ENCODE data around the gene HSFX4. TPM values are rescaled to one million over a fixed set of nuclear protein-coding genes. Genes with fewer than 3 reads are reported as not detected.

HSFX4 gene
- total and polyA plus RNA-seq, 7 donors: not detected

DNA sequence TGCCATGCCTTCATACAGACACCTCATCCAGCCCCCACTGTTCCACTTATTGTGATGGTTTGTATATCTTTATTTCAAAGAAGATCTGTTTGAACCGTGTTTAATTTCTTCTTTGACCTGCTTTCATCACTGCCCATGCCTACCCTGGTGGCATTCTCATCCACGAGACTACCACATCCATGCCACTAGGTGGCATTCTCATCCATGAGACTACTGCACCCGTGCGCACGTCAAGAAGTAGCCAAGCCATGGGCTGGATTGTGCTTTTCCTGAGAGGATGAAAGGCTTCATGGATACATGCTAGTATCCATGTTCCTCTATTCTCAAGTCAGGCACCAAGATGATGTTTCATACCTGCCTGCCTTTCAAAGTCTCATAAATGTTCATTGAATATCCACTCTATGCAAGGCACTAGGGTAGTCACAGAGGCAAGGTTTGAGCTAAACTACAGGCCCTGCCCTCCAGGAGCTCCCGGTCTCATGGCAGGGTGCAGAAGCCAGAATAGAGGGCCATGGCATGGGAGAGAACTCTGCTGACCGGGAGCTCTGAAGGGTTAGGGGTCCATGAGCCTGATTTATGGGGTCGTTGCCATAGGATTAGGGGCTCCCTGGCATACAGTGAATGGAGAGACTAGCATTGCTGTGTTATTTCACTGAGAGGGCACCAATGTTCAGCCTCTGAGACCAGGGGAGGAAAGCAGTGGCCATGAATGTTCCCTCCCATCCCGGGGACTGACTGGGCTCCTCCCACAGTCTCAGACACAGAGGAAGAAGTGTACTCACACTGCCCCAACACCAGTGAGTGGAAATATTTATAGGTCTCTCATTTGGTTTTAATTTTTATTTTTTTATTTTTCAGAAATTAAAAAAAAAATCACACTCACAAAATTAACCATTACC is 33.7 kb downstream of the HSFX4 start:
- no peak overlapping the region for H3K27ac ChIP-seq
- intact Hi-C loops (cut with DNase I): loop anchor here (5.0 kb wide), 1 partner anchor 399 kb away; the partner anchor contains the start of gene MAMLD1
- WGBS, 2 donors: 44 to 49% methylated on average over 9 of the region's 9 CpGs
- no peaks in the 10 kb centered on the region for H3K27me3 ChIP-seq
- no peak overlapping the region for H3K4me3 ChIP-seq
- H3K36me3 ChIP-seq: peaks cover 0 to 9% (median 0%) of the 10 kb centered on the region in 4 donors
- H3K9me3 ChIP-seq: no peaks in the 10 kb centered on the region
- H3K4me1 ChIP-seq: no peaks in the 10 kb centered on the region
- DNase-seq: no peak
- TF ChIP-seq, protein P1, sequence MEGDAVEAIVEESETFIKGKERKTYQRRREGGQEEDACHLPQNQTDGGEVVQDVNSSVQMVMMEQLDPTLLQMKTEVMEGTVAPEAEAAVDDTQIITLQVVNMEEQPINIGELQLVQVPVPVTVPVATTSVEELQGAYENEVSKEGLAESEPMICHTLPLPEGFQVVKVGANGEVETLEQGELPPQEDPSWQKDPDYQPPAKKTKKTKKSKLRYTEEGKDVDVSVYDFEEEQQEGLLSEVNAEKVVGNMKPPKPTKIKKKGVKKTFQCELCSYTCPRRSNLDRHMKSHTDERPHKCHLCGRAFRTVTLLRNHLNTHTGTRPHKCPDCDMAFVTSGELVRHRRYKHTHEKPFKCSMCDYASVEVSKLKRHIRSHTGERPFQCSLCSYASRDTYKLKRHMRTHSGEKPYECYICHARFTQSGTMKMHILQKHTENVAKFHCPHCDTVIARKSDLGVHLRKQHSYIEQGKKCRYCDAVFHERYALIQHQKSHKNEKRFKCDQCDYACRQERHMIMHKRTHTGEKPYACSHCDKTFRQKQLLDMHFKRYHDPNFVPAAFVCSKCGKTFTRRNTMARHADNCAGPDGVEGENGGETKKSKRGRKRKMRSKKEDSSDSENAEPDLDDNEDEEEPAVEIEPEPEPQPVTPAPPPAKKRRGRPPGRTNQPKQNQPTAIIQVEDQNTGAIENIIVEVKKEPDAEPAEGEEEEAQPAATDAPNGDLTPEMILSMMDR (IDR thresholded peaks at IDR 0.05): peak in 3 of 4 experiments; percentile 27 to 48 (median 35)
- TF ChIP-seq POLR2AphosphoS5 (IDR thresholded peaks at IDR 0.05): no peak

DNA sequence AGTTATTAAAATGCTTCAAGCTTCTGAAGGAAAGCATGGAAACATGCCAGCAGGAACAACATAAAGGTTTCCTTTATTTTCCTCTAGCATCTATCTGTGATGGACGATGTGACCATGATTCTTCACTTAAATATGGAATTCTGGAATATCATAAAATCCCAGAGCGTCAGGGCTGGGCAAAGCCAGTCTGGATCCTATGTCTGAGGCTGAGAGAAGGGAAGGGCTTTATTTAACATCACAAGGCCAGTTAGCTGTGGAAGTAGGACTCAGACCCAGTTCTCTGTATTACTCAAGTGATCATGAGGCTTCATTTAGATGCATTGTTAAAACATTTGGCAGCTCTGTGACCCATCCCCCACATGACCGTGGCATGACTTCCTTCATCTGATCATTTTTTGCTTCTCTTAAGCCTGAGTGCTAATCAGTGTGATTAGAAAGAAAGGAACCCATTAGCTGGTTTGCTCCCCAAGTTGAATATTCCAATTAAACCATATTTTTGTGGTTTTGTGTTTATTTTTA is 49.8 kb downstream of the HSFX4 start:
- Histone ChIP-seq H3K4me1 (peaks cover 0 to 6% (median 4%) of the 10 kb centered on the region in 4 donors), H3K27ac (no peak overlapping the region), H3K36me3 (no peaks in the 10 kb centered on the region), H3K9me3 (no peaks in the 10 kb centered on the region), H3K27me3 (no peaks in the 10 kb centered on the region), H3K4me3 (no peak overlapping the region)
- 90 to 94% methylated on average over 3 of the region's 3 CpGs for WGBS, 2 donors
- DNase-seq: no peak
- TF ChIP-seq POLR2AphosphoS5 (IDR thresholded peaks at IDR 0.05): no peak
- TF ChIP-seq, protein P1 (IDR thresholded peaks at IDR 0.05): no peak
- TF ChIP-seq EP300 (IDR thresholded peaks at IDR 0.05): no peak
- no peak for TF ChIP-seq POLR2A (IDR thresholded peaks at IDR 0.05)
- intact Hi-C loops (cut with DNase I): no loop called here

Other genes with a start within 250 kb of the HSFX4 start
- not detected for gene MAGEA11, start 217.5 kb upstream of the HSFX4 start, total RNA-seq
- not detected for gene MAGEA11, start 217.5 kb upstream of the HSFX4 start, polyA plus RNA-seq
- gene HSFX1, start 155.5 kb upstream of the HSFX4 start, total RNA-seq: 1 to 10 TPM in 2 of 4 donors, under 1 TPM in 2; 0.83 to 1.3 (median 1.0) TPM
- under 1 TPM in 1 of 3 donors, not detected in 2; 0.71 TPM for gene HSFX1, start 155.5 kb upstream of the HSFX4 start, polyA plus RNA-seq
- not detected for gene MAGEA9, start 147.6 kb upstream of the HSFX4 start, total RNA-seq
- not detected for gene MAGEA9, start 147.6 kb upstream of the HSFX4 start, polyA plus RNA-seq
- gene MAGEA8, start 48.4 kb upstream of the HSFX4 start, total RNA-seq: not detected
- gene MAGEA8, start 48.4 kb upstream of the HSFX4 start, polyA plus RNA-seq: not detected
- 10 to 100 TPM; 17.8 to 20.1 (median 18.8) TPM for gene EOLA2, start 8.9 kb downstream of the HSFX4 start, total RNA-seq
- 10 to 100 TPM; 23.4 to 34.9 (median 29.5) TPM for gene EOLA2, start 8.9 kb downstream of the HSFX4 start, polyA plus RNA-seq